Testis (tissue), 3 donors: ENCODE measurements around the gene PERM1. TPM values are rescaled to one million over a fixed set of nuclear protein-coding genes. Genes with fewer than 3 reads are reported as not detected.
A peak's percentile ranks its signal among the peaks of the same experiment; 100 is the strongest.

Source experiments
- DNase-seq: peaks from one replicate; pipeline ENCODE4 v3.0.0-alpha.2; 2019
- H3K27ac ChIP-seq, 2 donors: fragments of 200-600 bp; sonication (generic); one replicate each; pipeline ENCODE4 v1.5.1; 2019
- H3K27me3 ChIP-seq: fragments of 200-600 bp; sonication (generic); one replicate; pipeline ENCODE4 v1.5.1; 2019
- H3K36me3 ChIP-seq: fragments of 200-600 bp; sonication (generic); one replicate; pipeline ENCODE4 v1.5.1; 2017; ENCODE audit warnings: low read depth; ENCODE audit errors: missing control alignments
- H3K4me1 ChIP-seq: fragments of 200-600 bp; sonication (generic); one replicate; pipeline ENCODE4 v1.5.1; 2019
- H3K4me3 ChIP-seq, 2 donors: fragments of 200-600 bp; sonication (generic); one replicate each; pipeline ENCODE4 v1.5.1; 2017 to 2019
- H3K9me3 ChIP-seq: fragments of 200-600 bp; sonication (generic); one replicate; pipeline ENCODE4 v1.5.1; 2017
- POLR2A ChIP-seq: fragments of 450-650 bp; IDR thresholded peaks from one replicate; pipeline ENCODE4 v1.6.1; 2017; ENCODE audit warnings: antibody characterized with exemption, mild to moderate bottlenecking, moderate library complexity
- whole genome bisulfite sequencing, 2 donors: methylation state at CpG; one replicate each; pipeline ENCODE4 v1.1.5; 2018; 5-methylcytosine and 5-hydroxymethylcytosine counted together
- intact Hi-C: fragments of 100-400 bp; cut with DNase I; formaldehyde crosslinking; loops from one replicate; pipeline ENCODE4 v1.15.1; 2023; ENCODE audit warnings: low total_unique reads
- polyA plus RNA-seq: library from polyadenylated mRNA; stranded (reverse); fragments of 350-450 nt; fragmentation: Illumina TruSeq; extraction: RNeasy Lipid Tissue Mini Kit (QIAGEN cat#74804); gene quantifications from one replicate; pipeline ENCODE4 v1.2.3, GENCODE V29; 2014; ENCODE audit warnings: low read depth, low replicate concordance; ENCODE audit not compliant: insufficient read depth
- total RNA-seq, 2 donors: library from RNA; depleted of rRNA; stranded (reverse); fragments of >200 nt; gene quantifications; one replicate each; pipeline ENCODE4 v1.2.3, GENCODE V29; 2016
- TF ChIP-seq, protein P1 (sequence below), 3 experiments: fragments of 450-650 bp in 2 of 3; fragments of 200-600 bp in 1 of 3; sonication (generic) in 1 of 3; IDR thresholded peaks; one replicate each; pipeline ENCODE4 v1.5.1; 2016 to 2019; ENCODE audit warnings: antibody characterized with exemption in 3 of 3, mild to moderate bottlenecking in 2 of 3, moderate library complexity in 1 of 3

PERM1 gene
- total and polyA plus RNA-seq, 3 donors from 2014 or later, result 0.65 to 4.9 (median 3.2) TPM

DNA sequence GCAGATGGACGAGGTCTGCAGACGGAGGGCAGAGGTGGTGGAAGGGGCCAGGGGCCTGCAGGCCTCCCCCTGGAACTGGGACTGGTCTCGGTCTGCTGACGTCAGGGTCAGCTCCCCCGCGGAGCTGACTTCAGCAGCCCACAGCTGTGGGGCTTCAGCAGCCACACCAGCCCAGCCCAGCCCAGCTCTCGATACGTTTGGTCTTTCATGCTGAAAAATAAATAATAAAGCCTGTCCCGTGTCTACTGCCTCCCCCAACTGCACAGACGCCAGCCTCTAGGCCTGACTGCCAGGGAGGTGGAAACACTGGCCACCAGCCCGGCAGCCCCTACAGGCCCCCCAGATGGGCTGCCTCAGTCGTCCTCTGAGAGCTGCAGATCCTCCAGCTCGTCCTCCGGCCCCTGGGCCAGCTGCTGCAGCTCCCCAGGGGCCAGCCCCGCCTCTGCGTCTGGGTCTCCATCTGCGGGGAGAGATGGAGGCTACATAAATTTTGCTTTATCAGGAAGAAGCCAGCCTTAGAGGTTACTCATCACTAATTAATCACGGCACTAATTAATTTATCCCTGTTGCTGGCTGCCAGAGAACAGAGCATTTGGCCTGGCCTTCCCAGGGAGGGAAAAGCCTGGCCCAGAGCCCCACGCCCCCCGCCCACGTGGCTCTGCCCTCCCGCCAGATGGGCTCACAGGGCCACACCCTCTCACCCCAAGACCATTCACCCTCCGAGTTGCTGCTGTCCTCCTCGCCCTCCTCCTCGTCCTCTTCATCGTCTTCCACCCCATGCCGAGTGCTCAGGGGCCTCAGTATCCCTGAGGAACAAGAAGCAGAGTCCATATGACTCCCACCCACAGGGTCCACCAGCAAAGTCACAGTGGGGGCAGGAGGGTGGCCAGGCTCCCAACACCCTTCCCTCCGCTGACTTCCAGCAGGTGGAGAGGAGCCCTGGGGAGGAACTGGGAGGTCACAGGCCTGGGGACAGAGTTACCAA, 37.3 kb downstream of the PERM1 start:
- H3K4me3 ChIP-seq, result no peak overlapping the region
- intact Hi-C loops, result no loop called here
- H3K4me1 ChIP-seq, result peaks cover 22% of the 10 kb centered on the region
- peak; percentile 49 for DNase-seq
- H3K36me3 ChIP-seq, result no peaks in the 10 kb centered on the region
- WGBS, 2 donors, result 57 to 59% methylated on average over 18 to 28 of the region's 28 CpGs
- TF ChIP-seq, protein P1, sequence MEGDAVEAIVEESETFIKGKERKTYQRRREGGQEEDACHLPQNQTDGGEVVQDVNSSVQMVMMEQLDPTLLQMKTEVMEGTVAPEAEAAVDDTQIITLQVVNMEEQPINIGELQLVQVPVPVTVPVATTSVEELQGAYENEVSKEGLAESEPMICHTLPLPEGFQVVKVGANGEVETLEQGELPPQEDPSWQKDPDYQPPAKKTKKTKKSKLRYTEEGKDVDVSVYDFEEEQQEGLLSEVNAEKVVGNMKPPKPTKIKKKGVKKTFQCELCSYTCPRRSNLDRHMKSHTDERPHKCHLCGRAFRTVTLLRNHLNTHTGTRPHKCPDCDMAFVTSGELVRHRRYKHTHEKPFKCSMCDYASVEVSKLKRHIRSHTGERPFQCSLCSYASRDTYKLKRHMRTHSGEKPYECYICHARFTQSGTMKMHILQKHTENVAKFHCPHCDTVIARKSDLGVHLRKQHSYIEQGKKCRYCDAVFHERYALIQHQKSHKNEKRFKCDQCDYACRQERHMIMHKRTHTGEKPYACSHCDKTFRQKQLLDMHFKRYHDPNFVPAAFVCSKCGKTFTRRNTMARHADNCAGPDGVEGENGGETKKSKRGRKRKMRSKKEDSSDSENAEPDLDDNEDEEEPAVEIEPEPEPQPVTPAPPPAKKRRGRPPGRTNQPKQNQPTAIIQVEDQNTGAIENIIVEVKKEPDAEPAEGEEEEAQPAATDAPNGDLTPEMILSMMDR (IDR thresholded peaks at IDR 0.05), result no peak
- no peak for TF ChIP-seq POLR2A
- H3K27ac ChIP-seq, result peak overlapping the region in 1 of 2 donors; percentile 55
- H3K27me3 ChIP-seq, result no peaks in the 10 kb centered on the region
- H3K9me3 ChIP-seq, result no peaks in the 10 kb centered on the region

DNA sequence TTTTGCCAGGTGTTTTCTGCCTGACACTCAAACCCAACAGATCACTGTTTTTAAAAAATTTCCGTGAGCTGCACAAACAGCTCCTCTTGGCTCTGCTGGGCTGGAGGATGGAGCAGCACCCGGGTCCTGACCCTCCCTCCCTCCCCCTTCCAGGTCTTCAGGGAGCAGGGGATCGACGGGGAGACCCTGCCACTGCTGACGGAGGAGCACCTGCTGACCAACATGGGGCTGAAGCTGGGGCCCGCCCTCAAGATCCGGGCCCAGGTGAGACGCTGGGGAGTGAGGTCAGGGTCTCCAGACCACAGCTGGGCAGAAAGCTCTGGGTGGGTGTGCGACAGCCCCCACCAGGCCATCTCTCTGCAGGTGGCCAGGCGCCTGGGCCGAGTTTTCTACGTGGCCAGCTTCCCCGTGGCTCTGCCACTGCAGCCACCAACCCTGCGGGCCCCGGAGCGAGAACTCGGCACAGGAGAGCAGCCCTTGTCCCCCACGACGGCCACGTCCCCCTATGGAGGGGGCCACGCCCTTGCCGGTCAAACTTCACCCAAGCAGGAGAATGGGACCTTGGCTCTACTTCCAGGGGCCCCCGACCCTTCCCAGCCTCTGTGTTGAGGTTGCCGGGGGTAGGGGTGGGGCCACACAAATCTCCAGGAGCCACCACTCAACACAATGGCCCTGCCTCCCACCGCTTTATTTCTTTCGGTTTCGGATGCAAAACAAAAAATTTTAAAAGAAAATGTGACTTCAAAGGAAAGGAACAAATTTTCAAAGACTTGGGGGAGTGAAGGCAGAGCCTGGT, 38.1 kb downstream of the PERM1 start:
- no peak for DNase-seq
- TF ChIP-seq, protein P1 (IDR thresholded peaks at IDR 0.05), result no peak
- no peak for TF ChIP-seq POLR2A

DNA sequence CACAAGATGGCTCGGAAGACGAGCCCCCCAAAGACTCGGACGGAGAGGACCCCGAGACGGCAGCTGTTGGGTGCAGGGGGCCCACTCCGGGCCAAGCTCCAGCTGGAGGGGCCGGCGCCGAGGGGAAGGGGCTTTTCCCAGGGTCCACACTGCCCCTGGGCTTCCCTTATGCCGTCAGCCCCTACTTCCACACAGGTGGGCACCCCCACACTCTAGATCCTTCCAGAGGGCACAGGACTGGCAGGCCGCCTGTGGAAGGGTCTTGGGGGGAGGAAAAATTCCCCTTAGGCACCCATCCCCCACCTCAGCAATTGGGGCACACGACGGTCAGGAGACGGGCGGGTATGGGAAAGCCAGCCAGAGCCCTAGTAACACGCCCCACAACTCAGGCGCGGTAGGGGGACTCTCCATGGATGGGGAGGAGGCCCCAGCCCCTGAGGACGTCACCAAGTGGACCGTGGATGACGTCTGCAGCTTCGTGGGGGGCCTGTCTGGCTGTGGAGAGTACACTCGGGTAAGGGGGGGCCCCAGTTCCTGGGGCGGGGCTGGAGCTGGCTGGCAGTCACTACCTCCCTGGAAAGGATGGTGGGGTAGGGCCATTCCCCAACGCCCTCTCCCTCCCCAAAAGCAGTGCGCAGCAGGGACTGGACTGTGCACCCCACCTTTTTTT, 38.9 kb downstream of the PERM1 start:
- intact Hi-C loops, result no loop called here
- peaks cover 24% of the 10 kb centered on the region for H3K4me1 ChIP-seq
- H3K36me3 ChIP-seq, result no peaks in the 10 kb centered on the region
- H3K9me3 ChIP-seq, result no peaks in the 10 kb centered on the region
- WGBS, 2 donors, result 9 to 26% methylated on average over 8 to 27 of the region's 27 CpGs
- TF ChIP-seq, protein P1 (IDR thresholded peaks at IDR 0.05), result no peak
- TF ChIP-seq POLR2A, result no peak
- DNase-seq, result peak; percentile 55
- H3K4me3 ChIP-seq, result peak overlapping the region in 1 of 2 donors; percentile 0
- H3K27ac ChIP-seq, result peak overlapping the region; percentile 63 to 76
- no peaks in the 10 kb centered on the region for H3K27me3 ChIP-seq

More for the DNA sequence above, 38.1 kb downstream of the PERM1 start:
- intact Hi-C loops, result no loop called here
- Histone ChIP-seq H3K36me3 (no peaks in the 10 kb centered on the region), H3K4me3 (no peak overlapping the region), H3K9me3 (no peaks in the 10 kb centered on the region), H3K27ac (peak overlapping the region in 1 of 2 donors; percentile 55), H3K4me1 (peaks cover 24% of the 10 kb centered on the region), H3K27me3 (no peaks in the 10 kb centered on the region)
- 51 to 76% methylated on average over 20 to 27 of the region's 27 CpGs for WGBS, 2 donors

DNA sequence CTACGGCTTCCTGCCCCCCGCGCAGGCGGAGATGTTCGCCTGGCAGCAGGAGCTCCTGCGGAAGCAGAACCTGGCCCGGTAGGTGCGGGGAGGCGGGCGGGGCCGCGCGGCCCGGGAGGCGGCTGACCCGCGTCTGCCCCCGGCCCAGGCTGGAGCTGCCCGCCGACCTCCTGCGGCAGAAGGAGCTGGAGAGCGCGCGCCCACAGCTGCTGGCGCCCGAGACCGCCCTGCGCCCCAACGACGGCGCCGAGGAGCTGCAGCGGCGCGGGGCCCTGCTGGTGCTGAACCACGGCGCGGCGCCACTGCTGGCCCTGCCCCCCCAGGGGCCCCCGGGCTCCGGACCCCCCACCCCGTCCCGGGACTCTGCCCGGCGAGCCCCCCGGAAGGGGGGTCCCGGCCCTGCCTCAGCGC, 39.5 kb downstream of the PERM1 start:
- Histone ChIP-seq H3K27me3 (no peaks in the 10 kb centered on the region), H3K27ac (peak overlapping the region; percentile 63 to 76), H3K36me3 (no peaks in the 10 kb centered on the region), H3K9me3 (no peaks in the 10 kb centered on the region), H3K4me1 (peaks cover 24% of the 10 kb centered on the region), H3K4me3 (peak overlapping the region; percentile 0 to 36)
- DNase-seq, result no peak
- intact Hi-C loops, result no loop called here
- WGBS, 2 donors, result 0% methylated on average over 5 to 20 of the region's 48 CpGs
- TF ChIP-seq POLR2A, result no peak
- TF ChIP-seq, protein P1 (IDR thresholded peaks at IDR 0.05), result no peak
